Breast epithelium (tissue), 4 donors: ENCODE results near the gene USP10. TPM values are rescaled to one million over a fixed set of nuclear protein-coding genes. Genes with fewer than 3 reads are reported as not detected.
A peak's percentile ranks its signal among the peaks of the same experiment; 100 is the strongest.

ENCODE experiments used
- DNase-seq, 2 donors: peaks; one replicate each; pipeline ENCODE4 v3.0.0-alpha.2; 2019; ENCODE audit warnings: low spot score in 2 of 2
- H3K27ac ChIP-seq, 2 donors: fragments of 200-600 bp; sonication (generic) in 1 of 2; one replicate each; pipeline ENCODE4 v1.5.1; 2016 to 2019; ENCODE audit warnings: mild to moderate bottlenecking in 1 of 2
- H3K27me3 ChIP-seq, 2 donors: fragments of 200-600 bp; sonication (generic) in 1 of 2; one replicate each; pipeline versions ENCODE4 v1.5.1 to v1.6.0; 2017 to 2019; ENCODE audit warnings: control low read depth in 1 of 2, mild to moderate bottlenecking in 1 of 2
- H3K36me3 ChIP-seq: fragments of 200-600 bp; one replicate; pipeline ENCODE4 v1.5.1; 2019
- H3K4me1 ChIP-seq, 2 donors: fragments of 200-600 bp; sonication (generic); one replicate each; pipeline ENCODE4 v1.5.1; 2016 to 2019; ENCODE audit warnings: control low read depth in 1 of 2
- H3K4me3 ChIP-seq, 3 donors: fragments of 200-600 bp; sonication (generic); 1 replicate in 2 of 3; 2 replicates in 1 of 3; pipeline ENCODE4 v1.5.1; 2016 to 2019; ENCODE audit warnings: mild to moderate bottlenecking in 3 of 3, moderate library complexity in 2 of 3
- H3K9me3 ChIP-seq, 2 donors: fragments of 200-600 bp; sonication (generic) in 1 of 2; one replicate each; pipeline ENCODE4 v1.5.1; 2016 to 2019; ENCODE audit warnings: control low read depth in 1 of 2
- CTCF ChIP-seq, 3 donors: fragments of 450-650 bp; IDR thresholded peaks; one replicate each; pipeline ENCODE4 v1.5.1; 2016 to 2017; ENCODE audit warnings: antibody characterized with exemption in 3 of 3, mild to moderate bottlenecking in 3 of 3, moderate library complexity in 3 of 3
- POLR2A ChIP-seq: fragments of 450-650 bp; IDR thresholded peaks from one replicate; pipeline ENCODE4 v1.6.1; 2016; ENCODE audit warnings: antibody characterized with exemption, mild to moderate bottlenecking, moderate library complexity
- POLR2AphosphoS5 ChIP-seq, 3 donors: sonication (generic); formaldehyde crosslinking; IDR thresholded peaks; one replicate each; pipeline ENCODE4 v1.6.1; 2017; ENCODE audit warnings: antibody characterized with exemption in 3 of 3
- intact Hi-C: fragments of 100-400 bp; cut with DNase I; formaldehyde crosslinking; loops from one replicate; pipeline ENCODE4 v1.15.1; 2023; ENCODE audit warnings: low total_unique reads
- total RNA-seq, 3 donors: library from RNA; depleted of rRNA; stranded (reverse); fragments of >200 nt; gene quantifications; one replicate each; pipeline ENCODE4 v1.1.0, GENCODE V29; 2016

USP10 gene
- total RNA-seq, 3 donors from 2014 or later = 30.4 to 70.8 (median 51.5) TPM

GRCh38 chr16:84732674-84733352, 33.0 kb downstream of the USP10 start:
- no peak overlapping the region for H3K4me3 ChIP-seq
- peak overlapping the region in 1 of 2 donors; percentile 19 for H3K27ac ChIP-seq
- TF ChIP-seq POLR2AphosphoS5 (IDR thresholded peaks at IDR 0.05) = no peak
- no peak for TF ChIP-seq POLR2A
- TF ChIP-seq CTCF (IDR thresholded peaks at IDR 0.05) = no peak
- H3K27me3 ChIP-seq = no peaks in the 10 kb centered on the region
- peaks cover 0 to 13% of the 10 kb centered on the region in 2 donors for H3K4me1 ChIP-seq
- H3K36me3 ChIP-seq = no peaks in the 10 kb centered on the region
- H3K9me3 ChIP-seq = no peaks in the 10 kb centered on the region
- no peak for DNase-seq
- intact Hi-C loops = no loop called here

- H3K27ac ChIP-seq = no peak overlapping the region
- peaks cover 0 to 4% of the 10 kb centered on the region in 2 donors for H3K4me1 ChIP-seq
- no peak for DNase-seq
- H3K36me3 ChIP-seq = no peaks in the 10 kb centered on the region
- TF ChIP-seq CTCF (IDR thresholded peaks at IDR 0.05) (no peak), POLR2AphosphoS5 (IDR thresholded peaks at IDR 0.05) (no peak), POLR2A (no peak)
- intact Hi-C loops = no loop called here
- no peaks in the 10 kb centered on the region for H3K27me3 ChIP-seq
- H3K9me3 ChIP-seq = no peaks in the 10 kb centered on the region
- H3K4me3 ChIP-seq = no peak overlapping the region
These were observed 36.2 kb downstream of the USP10 start for GRCh38 chr16:84735849-84736586.

- no peaks in the 10 kb centered on the region for H3K27me3 ChIP-seq
- intact Hi-C loops = no loop called here
- TF ChIP-seq CTCF (IDR thresholded peaks at IDR 0.05) = no peak
- TF ChIP-seq POLR2AphosphoS5 (IDR thresholded peaks at IDR 0.05) = no peak
- no peak for TF ChIP-seq POLR2A
- no peak for DNase-seq
- peaks cover 0 to 4% of the 10 kb centered on the region in 2 donors for H3K4me1 ChIP-seq
- no peak overlapping the region for H3K27ac ChIP-seq
- no peak overlapping the region for H3K4me3 ChIP-seq
- H3K9me3 ChIP-seq = no peaks in the 10 kb centered on the region
- H3K36me3 ChIP-seq = no peaks in the 10 kb centered on the region
These were observed 37.6 kb downstream of the USP10 start for GRCh38 chr16:84737192-84738011.

- no peak overlapping the region for H3K27ac ChIP-seq
- DNase-seq = peak; percentile 57 to 73
- intact Hi-C loops = no loop called here
- no peaks in the 10 kb centered on the region for H3K36me3 ChIP-seq
- H3K4me1 ChIP-seq = peaks cover 0 to 4% of the 10 kb centered on the region in 2 donors
- H3K27me3 ChIP-seq = no peaks in the 10 kb centered on the region
- H3K4me3 ChIP-seq = no peak overlapping the region
- TF ChIP-seq POLR2A (no peak), CTCF (IDR thresholded peaks at IDR 0.05) (peak; percentile 65 to 80 (median 75)), POLR2AphosphoS5 (IDR thresholded peaks at IDR 0.05) (no peak)
- no peaks in the 10 kb centered on the region for H3K9me3 ChIP-seq
These were observed 38.6 kb downstream of the USP10 start for GRCh38 chr16:84738255-84739038.
